ENCODE measurements around the gene XKR7. TPM values are rescaled to one million over a fixed set of nuclear protein-coding genes. Genes with fewer than 3 reads are reported as not detected.

The XKR7 gene
- polyA plus RNA-seq, 1 donor (not counting 4 experiments of a cell fraction or from before 2014, with no cell fraction given): not detected

- H3K9me3 ChIP-seq (ENCODE audit: control insufficient read depth, low read depth, low read length): no peaks in the 10 kb centered on the region
- no peaks in the 10 kb centered on the region for H3K36me3 ChIP-seq (ENCODE audit: control insufficient read depth in 2 of 2, extremely low read depth in 1 of 2, insufficient read depth in 2 of 2, low read length in 2 of 2)
- no peak overlapping the region for H2AFZ ChIP-seq (ENCODE audit: control insufficient read depth, low read length)
- no peak overlapping the region for H3K4me2 ChIP-seq (ENCODE audit: control insufficient read depth, extremely low read depth, insufficient read depth, low read depth, low read length)
- no peaks in the 10 kb centered on the region for H3K27me3 ChIP-seq (ENCODE audit: control insufficient read depth, extremely low read depth, insufficient read depth, low read length)
- H4K20me1 ChIP-seq (ENCODE audit: control insufficient read depth, extremely low read depth, insufficient read depth, low read length): no peaks in the 10 kb centered on the region
- H3K4me3 ChIP-seq (ENCODE audit: control insufficient read depth in 2 of 3, extremely low read depth in 1 of 3, insufficient read depth in 2 of 3, low read depth in 1 of 3, low read length in 3 of 3): no peak overlapping the region
- FAIRE-seq (no peak), DNase-seq (ENCODE audit: low read depth, low spot score) (no peak)
- TF ChIP-seq EZH2 (IDR thresholded peaks at IDR 0.05; ENCODE audit: low read length) (no peak), CTCF (optimal IDR thresholded peaks at IDR 0.05 in 1 of 3, IDR thresholded peaks at IDR 0.05 in 1 of 3, conservative IDR thresholded peaks at IDR 0.05 in 1 of 3; ENCODE audit: extremely low read depth in 1 of 3, insufficient read depth in 2 of 3, low read length in 3 of 3) (no peak)
- H3K27ac ChIP-seq (ENCODE audit: control insufficient read depth, insufficient read depth, low read length): no peak overlapping the region
- no peak overlapping the region for H3K9ac ChIP-seq (ENCODE audit: control insufficient read depth, extremely low read depth, insufficient read depth, low read length)
- H3K79me2 ChIP-seq (ENCODE audit: control insufficient read depth, insufficient read depth, low read length): no peaks in the 10 kb centered on the region
- no peaks in the 10 kb centered on the region for H3K9me1 ChIP-seq (ENCODE audit: control insufficient read depth, extremely low read depth, insufficient read depth, low read length)
- dilution Hi-C loops (cut with MboI; ENCODE audit: extremely low pct_ligation_motif_present, low sequenced_read_pairs): no loop called here
- peaks cover 2% of the 10 kb centered on the region for H3K4me1 ChIP-seq (ENCODE audit: control insufficient read depth, extremely low read depth, insufficient read depth, low read length)
These were observed 32.8 kb upstream of the XKR7 start for GRCh38 chr20:31934968-31935764.

GRCh38 chr20:31936420-31936819, 31.5 kb upstream of the XKR7 start:
- no peak overlapping the region for H3K4me2 ChIP-seq (ENCODE audit: control insufficient read depth, extremely low read depth, insufficient read depth, low read depth, low read length)
- no peak overlapping the region for H2AFZ ChIP-seq (ENCODE audit: control insufficient read depth, low read length)
- dilution Hi-C loops (cut with MboI; ENCODE audit: extremely low pct_ligation_motif_present, low sequenced_read_pairs): no loop called here
- no peak overlapping the region for H3K9ac ChIP-seq (ENCODE audit: control insufficient read depth, extremely low read depth, insufficient read depth, low read length)
- no peaks in the 10 kb centered on the region for H4K20me1 ChIP-seq (ENCODE audit: control insufficient read depth, extremely low read depth, insufficient read depth, low read length)
- H3K36me3 ChIP-seq (ENCODE audit: control insufficient read depth in 2 of 2, extremely low read depth in 1 of 2, insufficient read depth in 2 of 2, low read length in 2 of 2): no peaks in the 10 kb centered on the region
- no peaks in the 10 kb centered on the region for H3K9me3 ChIP-seq (ENCODE audit: control insufficient read depth, low read depth, low read length)
- no peak overlapping the region for H3K4me3 ChIP-seq (ENCODE audit: control insufficient read depth in 2 of 3, extremely low read depth in 1 of 3, insufficient read depth in 2 of 3, low read depth in 1 of 3, low read length in 3 of 3)
- no peaks in the 10 kb centered on the region for H3K27me3 ChIP-seq (ENCODE audit: control insufficient read depth, extremely low read depth, insufficient read depth, low read length)
- TF ChIP-seq EZH2 (IDR thresholded peaks at IDR 0.05; ENCODE audit: low read length): no peak
- no peak for TF ChIP-seq CTCF (optimal IDR thresholded peaks at IDR 0.05 in 1 of 3, IDR thresholded peaks at IDR 0.05 in 1 of 3, conservative IDR thresholded peaks at IDR 0.05 in 1 of 3; ENCODE audit: extremely low read depth in 1 of 3, insufficient read depth in 2 of 3, low read length in 3 of 3)
- no peaks in the 10 kb centered on the region for H3K79me2 ChIP-seq (ENCODE audit: control insufficient read depth, insufficient read depth, low read length)
- no peaks in the 10 kb centered on the region for H3K9me1 ChIP-seq (ENCODE audit: control insufficient read depth, extremely low read depth, insufficient read depth, low read length)
- peaks cover 2% of the 10 kb centered on the region for H3K4me1 ChIP-seq (ENCODE audit: control insufficient read depth, extremely low read depth, insufficient read depth, low read length)
- DNase-seq (ENCODE audit: low read depth, low spot score): no peak
- no peak for FAIRE-seq
- no peak overlapping the region for H3K27ac ChIP-seq (ENCODE audit: control insufficient read depth, insufficient read depth, low read length)

Measured in keratinocyte (primary cell).